Stimulated activated CD4-positive, alpha-beta T cell treated with anti-CD3 and anti-CD28 coated beads, Interleukin-1b, Interleukin-23, amount 100 ng/mL, for 1 hour (primary cell): Measurements from ENCODE around the gene PMPCB.

ENCODE experiments used
- DNase-seq, 2 donors: peaks; one replicate each; pipeline ENCODE4 v3.0.0-alpha.2; 2020; ENCODE audit warnings: low read depth in 2 of 2

PMPCB gene

DNA sequence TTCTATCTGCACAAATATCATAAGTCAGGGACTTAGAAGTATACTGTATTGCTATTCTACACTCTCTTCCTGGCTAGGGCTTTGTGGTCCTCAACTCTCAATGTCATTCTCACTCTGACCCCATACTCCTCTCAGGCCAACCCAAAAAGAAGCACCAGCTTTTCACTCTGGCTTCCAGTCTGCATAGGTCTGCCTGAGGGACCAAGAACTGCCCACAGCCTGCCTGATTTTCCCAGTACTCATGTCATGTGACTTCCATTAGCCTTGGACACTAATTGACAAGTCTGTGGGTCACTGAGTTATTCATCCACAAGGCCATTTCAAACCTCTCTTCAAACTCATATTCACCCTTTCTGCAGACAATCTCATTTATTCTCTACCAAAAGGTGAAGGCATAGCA is 19.8 kb downstream of the PMPCB start:
- DNase-seq = no peak

DNA sequence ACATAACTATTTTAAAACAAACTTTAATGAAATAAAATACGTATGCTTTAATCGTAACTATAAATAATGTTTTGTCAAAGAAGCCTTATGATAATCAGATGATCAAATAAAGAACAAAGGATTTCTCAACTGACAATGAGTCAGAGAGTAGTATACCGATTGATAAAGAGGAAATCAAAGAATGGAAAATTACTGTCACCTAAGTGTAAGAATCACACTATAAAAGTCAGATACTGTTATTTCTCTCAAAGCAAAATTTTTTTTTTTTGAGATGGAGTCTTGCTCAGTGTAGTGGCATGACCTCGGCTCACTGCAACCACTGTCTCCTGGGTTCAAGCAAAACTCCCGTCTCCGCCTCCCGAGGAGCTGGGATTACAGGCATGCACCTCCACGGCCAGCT is 28.5 kb downstream of the PMPCB start:
- no peak for DNase-seq

DNA sequence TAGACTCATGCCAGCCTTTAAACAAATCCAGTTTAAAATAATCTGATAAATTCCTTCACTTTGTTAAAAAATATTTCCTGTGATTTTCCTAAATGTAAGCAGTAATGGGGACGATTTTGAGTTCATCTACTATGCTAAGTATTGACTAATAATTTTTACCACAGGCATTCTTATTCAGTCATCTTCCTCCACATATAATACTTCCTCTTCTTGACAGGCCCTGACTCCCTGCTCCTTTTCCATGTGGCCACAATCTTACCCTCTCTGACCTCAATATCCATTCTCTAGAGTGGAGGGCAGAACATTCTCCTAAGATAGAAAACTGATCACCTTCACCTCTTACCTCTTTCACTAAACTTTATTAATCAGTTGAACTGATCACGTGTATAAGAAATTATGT is 39.5 kb downstream of the PMPCB start:
- no peak for DNase-seq

DNA sequence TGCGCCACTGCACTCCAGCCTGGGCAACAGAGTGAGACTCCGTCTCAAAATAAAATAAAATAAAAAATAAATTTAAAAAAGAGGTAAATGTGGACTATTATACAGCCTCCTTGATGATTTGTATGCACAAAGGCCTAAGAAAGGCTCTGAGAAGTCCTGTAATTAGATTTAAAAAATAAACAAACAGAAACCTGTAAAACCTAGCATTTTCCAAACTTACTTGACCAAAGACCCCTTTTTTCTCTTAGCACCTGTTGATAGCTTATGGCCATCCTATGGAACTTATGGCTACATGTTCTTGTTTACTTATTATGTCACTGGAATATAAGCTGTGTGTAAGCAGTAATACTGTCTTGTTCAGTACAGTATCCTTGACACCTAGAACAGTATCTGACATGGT is 41.6 kb downstream of the PMPCB start:
- no peak for DNase-seq

DNA sequence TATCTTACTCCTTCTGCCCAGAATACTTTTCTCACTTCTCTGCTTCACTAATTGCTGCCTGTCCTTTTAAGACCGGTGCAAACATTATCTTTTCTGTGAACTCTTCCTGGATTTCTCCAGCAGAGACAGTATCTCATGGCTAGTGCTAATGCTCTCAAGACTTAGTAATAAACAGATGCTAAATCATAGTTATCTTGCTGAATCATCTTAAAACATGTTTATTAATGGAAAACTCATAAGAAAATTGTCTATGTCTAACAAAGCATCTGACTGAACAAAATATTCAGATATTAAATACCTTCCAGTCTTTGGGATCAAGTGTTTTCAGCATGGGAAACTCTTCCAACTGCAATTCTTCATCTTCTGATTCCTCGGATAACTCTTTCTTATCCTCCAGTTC is 44.2 kb downstream of the PMPCB start:
- DNase-seq = no peak

DNA sequence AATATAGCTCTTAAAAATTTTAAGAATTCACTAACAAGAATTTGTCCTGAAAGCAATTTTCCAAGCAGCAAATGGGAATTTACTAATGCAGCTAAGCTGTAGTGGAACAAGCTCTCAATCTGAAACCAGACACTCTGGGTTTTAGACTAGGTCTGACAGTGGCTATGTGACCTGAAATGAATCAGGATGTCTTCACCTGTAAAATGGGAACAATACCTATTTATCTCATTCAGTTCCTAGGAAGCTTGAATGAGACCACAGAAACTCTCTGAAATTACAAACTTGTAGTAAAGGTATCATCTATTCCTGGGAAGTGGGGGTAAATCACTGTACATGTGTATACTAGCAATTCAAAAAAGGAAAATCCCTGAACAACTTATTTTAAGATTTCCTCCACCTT is 46.1 kb downstream of the PMPCB start:
- no peak for DNase-seq

DNA sequence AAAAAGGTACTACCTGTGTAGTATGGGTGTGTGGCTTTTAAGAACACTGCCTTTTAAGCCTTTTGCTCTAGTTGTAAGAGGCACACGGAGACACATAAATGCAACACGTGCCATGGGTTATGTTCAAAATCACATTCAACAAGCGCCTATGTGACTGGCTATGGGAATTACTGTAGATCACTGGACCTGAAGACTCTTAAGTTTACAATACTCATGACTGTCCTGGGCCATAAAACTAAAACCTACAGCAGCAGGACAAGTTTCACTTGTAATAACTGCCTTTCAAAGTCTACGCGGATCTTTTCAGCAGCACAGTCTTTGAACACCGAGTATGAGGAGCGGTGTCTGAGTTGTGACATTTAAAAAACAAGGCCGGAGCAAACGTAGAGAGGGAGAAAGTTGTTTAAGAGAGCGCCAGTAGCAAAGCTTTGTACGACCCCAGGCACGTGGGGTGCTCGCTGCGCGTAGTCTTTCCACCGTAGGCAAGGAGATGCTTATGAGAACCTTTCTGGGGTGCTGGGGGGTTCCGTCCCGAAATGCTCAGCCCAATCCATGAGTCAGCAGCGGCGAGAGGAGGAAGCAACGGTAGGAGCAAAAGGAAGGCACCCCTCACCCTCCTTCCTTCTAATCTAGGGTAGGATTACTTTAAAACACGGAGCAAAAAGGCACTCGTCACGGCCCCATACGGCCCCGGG is 46.7 kb downstream of the PMPCB start:
- DNase-seq = no peak

DNA sequence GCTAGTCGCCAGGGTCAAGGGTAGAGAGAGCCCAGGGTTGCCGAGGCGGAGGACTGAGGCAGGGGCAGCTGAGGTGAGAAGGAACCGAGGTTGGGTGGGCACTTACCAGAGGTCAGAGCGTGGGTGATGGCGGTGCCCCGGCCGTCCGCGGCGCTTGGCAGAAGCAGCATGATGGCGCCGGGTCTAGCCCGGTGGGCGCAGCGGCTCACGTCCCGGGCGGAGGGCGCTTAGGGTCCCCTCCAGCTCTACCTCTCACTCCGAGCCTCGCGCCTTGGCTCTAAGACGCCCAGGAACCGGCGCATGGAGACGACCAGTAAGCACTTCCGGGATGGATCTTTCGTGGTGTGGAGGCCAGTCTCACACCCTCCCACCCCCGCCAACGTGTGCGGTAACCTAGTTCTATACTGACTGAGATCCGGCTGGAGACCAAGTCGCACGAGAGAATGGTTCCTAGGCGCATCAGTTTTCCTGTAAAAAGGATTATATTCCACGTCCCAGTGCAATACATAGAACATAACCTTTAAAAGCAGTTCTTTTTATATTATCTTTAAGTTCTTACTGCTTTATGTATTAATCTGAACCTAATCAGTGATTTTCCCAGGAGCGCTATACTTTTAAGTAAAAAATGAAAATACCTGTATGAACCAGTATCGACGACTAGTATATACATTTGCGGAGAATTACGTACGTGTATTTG is 47.4 kb downstream of the PMPCB start, which contains the start of gene DNAJC2:
Gene DNAJC2, minus strand, starts transcription at position 315 of the 697 bp plus-strand sequence. Its CDS starts 145 bp downstream, at position 170.
- peak; percentile 63 to 64 for DNase-seq

DNA sequence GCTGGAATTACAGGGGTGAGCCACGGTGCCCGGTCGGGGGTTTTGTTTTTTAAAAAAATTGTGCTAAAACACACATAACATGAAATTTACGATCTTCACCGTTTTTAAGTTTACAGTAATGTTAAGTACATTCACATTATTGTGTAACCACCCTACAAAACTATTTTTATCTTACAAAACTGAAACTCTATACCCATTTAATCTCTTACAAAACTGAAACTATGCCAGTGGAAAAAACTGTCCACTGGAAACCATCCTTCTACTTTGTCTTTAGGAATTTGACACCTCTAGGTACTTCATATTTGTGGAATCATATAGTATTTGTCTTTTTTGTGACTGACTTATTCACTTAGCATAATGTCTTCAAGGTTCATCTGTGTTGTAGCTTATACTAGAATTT is 49.2 kb downstream of the PMPCB start:
- no peak for DNase-seq

DNA sequence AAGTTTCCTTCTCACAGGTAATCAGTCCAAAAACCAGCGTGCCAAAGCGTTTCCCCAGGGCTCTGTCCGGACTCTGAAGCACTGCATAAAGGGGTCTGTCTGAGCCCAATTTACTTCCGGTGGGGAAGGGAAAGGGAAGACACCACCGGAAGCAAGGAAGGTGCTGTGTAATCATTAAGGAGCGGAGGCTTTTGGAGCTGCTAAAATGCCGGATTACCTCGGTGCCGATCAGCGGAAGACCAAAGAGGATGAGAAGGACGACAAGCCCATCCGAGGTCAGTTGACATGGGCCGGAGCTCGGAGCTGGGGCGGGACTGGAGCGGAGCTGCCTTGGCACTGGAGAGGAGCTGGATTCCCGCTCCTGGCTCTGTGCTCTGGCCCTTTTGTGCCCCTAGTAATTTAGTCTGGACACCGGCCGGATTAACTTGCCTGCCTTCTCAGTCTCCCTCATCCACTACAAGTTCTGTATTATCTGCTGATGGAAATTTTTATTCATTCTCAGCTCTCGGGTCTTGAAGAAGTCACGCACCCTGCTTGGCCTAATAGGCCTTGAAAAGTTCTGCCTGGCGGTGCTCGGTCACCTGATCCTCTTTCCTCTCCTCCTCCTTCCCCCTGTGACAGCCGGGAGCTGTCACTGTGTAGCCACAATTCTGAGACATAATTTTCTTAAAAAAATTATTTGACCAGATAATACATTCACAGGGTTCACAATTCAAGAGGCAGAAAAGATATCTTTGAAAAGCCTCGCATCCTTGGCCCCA is 50.5 kb downstream of the PMPCB start, which contains the start of gene PSMC2:
Gene PSMC2, plus strand, starts transcription at position 137 of the 761 bp plus-strand sequence. Its CDS starts 69 bp downstream, at position 206.
- DNase-seq = peak; percentile 59 to 68

DNA sequence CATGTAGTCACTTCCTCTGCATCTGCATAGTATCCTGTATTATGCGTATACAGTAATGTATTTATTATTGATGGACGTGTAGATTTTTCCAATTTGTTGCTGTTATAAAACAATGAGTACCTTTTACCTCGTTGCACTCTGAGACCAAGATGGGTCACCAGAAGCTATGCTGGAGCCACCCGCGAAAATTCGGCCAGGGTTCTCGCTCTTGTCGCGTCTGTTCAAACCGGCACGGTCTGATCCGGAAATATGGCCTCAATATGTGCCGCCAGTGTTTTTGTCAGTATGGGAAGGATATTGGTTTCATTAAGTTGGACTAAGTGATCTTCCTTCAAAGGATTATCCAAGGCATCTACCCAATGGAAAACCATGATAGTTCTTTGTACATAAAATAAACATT is 51.2 kb downstream of the PMPCB start:
- no peak for DNase-seq

DNA sequence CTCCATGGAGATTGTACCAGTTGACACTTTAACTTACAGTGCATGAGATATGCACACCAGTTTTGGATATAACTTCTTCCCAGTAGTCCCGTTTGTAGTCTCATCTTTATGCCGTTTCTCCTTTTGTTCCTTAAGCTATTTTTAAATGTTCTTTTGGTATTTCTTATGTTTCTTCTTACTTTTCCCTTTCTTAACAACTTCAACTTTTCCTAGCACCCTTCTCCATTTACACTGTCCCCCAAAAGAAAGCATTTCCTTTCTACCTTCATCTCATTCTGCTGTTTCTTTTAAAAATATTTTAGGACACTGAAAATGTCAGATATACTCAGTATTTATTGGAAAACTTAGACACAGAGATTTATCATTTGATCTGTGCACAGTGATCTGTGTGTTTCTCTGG is 51.7 kb downstream of the PMPCB start:
- DNase-seq = no peak

DNA sequence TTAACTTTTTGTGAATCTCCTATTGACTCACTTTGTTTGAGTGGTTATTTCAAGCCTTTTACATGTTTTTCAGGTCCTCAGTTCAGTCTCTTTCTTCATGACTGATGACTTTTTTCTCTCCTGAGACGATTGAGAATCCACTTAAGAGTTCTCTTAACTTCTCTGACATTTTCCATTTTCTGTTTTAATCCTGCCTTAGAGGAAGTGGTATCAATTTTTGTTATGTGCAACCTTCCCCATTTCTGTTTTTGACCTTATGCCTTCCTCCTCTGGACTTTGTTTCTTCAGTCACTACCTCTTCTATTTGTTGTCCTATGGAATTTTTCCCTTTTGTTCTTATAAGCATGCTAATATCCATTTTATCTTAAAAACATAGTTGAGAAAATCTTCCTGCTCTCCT is 52.6 kb downstream of the PMPCB start:
- no peak for DNase-seq
